ENCODE measurements around the gene ZNF24.

The ZNF24 gene

GRCh38 chr18:35290094-35290735, 54.0 kb downstream of the ZNF24 start, which contains the start of gene ZSCAN30:
Gene ZSCAN30 (minus strand): TSS chr18:35290229. CDS start chr18:35264352, 25,877 bp downstream.
- peak; percentile 89 for DNase-seq

GRCh38 chr18:35289727-35290093, 54.5 kb downstream of the ZNF24 start:
- peak; percentile 63 for DNase-seq

GRCh38 chr18:35289293-35289692, 54.9 kb downstream of the ZNF24 start:
- DNase-seq = no peak

- DNase-seq = no peak
These were observed 59.4 kb downstream of the ZNF24 start for GRCh38 chr18:35284841-35285240.

GRCh38 chr18:35283923-35284794, 60.1 kb downstream of the ZNF24 start:
- DNase-seq = no peak

- DNase-seq = no peak
These were observed 61.9 kb downstream of the ZNF24 start for GRCh38 chr18:35282353-35282752.
